ENCODE results near the gene ZNF724. TPM values are rescaled to one million over a fixed set of nuclear protein-coding genes. Genes with fewer than 3 reads are reported as not detected.

Gene ZNF724
- total and polyA plus RNA-seq, 10 of the 15 experiments (the other 5 are each of a cell fraction or from before 2014, with no cell fraction given), result 0.71 to 14.7 (median 4.2) TPM

DNA sequence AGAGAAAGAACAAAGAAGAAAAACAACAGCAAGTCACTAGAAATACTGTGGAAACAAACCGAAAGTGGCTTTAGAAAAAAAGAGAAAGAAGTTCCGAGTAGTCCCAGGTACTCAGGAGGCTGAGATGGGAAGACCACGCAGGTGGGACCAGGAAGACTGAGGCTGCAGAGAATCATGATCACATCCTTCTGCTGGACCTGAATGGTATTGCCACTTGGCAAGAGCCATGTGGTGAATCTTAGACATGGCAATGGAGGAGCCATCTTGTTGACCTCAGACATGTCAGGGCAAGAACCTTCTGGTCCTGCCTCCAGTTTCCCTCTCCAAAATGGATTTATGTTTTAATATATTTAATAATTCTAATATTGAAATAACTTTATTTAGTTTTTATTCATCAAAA lies 37.4 kb upstream of the ZNF724 start (continued):
- no peak for TF ChIP-seq SRF (IDR thresholded peaks at IDR 0.05; ENCODE audit: low read depth in 2 of 2, low read length in 2 of 2)
- TF ChIP-seq ZNF207 (IDR thresholded peaks at IDR 0.05; ENCODE audit: borderline replicate concordance), result no peak

DNA sequence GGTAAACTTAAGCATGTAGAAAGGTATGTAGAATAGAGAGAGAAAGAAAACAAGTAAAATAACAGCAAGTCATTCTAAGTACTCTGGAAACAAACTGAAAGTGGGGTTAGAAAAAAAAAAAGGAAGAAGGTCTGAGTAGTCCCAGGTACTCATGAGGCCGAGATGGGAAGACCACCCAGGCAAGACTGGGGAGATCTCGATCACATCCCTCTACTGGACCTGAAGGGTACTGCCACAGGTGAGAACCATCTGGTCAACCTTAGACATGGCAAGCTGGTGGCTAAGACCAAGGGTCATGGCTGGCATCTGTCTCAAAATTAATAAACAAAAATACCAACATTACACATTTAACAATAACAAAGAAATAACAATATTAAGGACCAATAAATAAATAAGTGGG lies 36.3 kb upstream of the ZNF724 start:
- H3K4me2 ChIP-seq (ENCODE audit: control insufficient read depth, insufficient read depth), result no peak overlapping the region
- POLR2A ChIA-PET, result no interaction called here
- TF ChIP-seq EGR1 (IDR thresholded peaks at IDR 0.05; ENCODE audit: borderline replicate concordance in 1 of 2, low read depth in 2 of 2, low read length in 2 of 2), result no peak
- TF ChIP-seq, protein P1, sequence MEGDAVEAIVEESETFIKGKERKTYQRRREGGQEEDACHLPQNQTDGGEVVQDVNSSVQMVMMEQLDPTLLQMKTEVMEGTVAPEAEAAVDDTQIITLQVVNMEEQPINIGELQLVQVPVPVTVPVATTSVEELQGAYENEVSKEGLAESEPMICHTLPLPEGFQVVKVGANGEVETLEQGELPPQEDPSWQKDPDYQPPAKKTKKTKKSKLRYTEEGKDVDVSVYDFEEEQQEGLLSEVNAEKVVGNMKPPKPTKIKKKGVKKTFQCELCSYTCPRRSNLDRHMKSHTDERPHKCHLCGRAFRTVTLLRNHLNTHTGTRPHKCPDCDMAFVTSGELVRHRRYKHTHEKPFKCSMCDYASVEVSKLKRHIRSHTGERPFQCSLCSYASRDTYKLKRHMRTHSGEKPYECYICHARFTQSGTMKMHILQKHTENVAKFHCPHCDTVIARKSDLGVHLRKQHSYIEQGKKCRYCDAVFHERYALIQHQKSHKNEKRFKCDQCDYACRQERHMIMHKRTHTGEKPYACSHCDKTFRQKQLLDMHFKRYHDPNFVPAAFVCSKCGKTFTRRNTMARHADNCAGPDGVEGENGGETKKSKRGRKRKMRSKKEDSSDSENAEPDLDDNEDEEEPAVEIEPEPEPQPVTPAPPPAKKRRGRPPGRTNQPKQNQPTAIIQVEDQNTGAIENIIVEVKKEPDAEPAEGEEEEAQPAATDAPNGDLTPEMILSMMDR (IDR thresholded peaks at IDR 0.05 in 2 of 3, conservative IDR thresholded peaks at IDR 0.05 in 1 of 3; ENCODE audit: control insufficient read depth in 2 of 3, extremely low read depth in 1 of 3, insufficient read depth in 1 of 3, low read depth in 3 of 3, low read length in 3 of 3), result peak in 2 of 3 experiments; percentile 9 to 36; a peak in 2 of 6 replicates
- no peak overlapping the region for H2AFZ ChIP-seq (ENCODE audit: control insufficient read depth, low read depth, low read length)
- no peaks in the 10 kb centered on the region for H3K36me3 ChIP-seq (ENCODE audit: control insufficient read depth in 2 of 2, insufficient read depth in 2 of 2, low read length in 1 of 2)
- H3K27me3 ChIP-seq (replicated peaks in 1 of 2; ENCODE audit: control insufficient read depth in 2 of 2, insufficient read depth in 2 of 2, low read length in 1 of 2), result no peaks in the 10 kb centered on the region
- DNase-seq (ENCODE audit: low read depth, low spot score) (no peak), FAIRE-seq (no peak), ATAC-seq (peak; percentile 40; the same call in 1 of the 3 replicates)
- no TSS peak for BruUV-seq (replicated peaks)
- CTCF ChIA-PET, result no interaction called here
- 15% methylated on average over 2 of the region's 2 CpGs for WGBS (ENCODE audit: insufficient coverage, insufficient replicate concordance, low lambda C conversion rate, missing lambda C conversion rate)
- no peaks in the 10 kb centered on the region for H4K20me1 ChIP-seq (ENCODE audit: control insufficient read depth, insufficient read depth)
- H3K9ac ChIP-seq (ENCODE audit: control insufficient read depth, insufficient read depth, low read length), result no peak overlapping the region
- H3K79me2 ChIP-seq (ENCODE audit: control insufficient read depth, insufficient read depth, low read length), result no peaks in the 10 kb centered on the region
- RAD21 ChIA-PET (ENCODE audit: unreplicated experiment), result no interaction called here
- in situ Hi-C loops (cut with MboI) (no loop called here), intact Hi-C loops (cut with micrococcal nuclease; ENCODE audit: unreplicated experiment) (no loop called here)
- no peak overlapping the region for H3K4me3 ChIP-seq
- no peaks in the 10 kb centered on the region; the same call in 2 of the 3 replicates for H3K9me3 ChIP-seq (replicated peaks; ENCODE audit: control insufficient read depth, insufficient read depth, low read length)
- H3K27ac ChIP-seq (ENCODE audit: control insufficient read depth, insufficient read depth), result no peak overlapping the region
- SMC1A ChIA-PET (ENCODE audit: uncharacterized antibody, unreplicated experiment), result no interaction called here
- H3K4me1 ChIP-seq (ENCODE audit: control insufficient read depth, insufficient read depth, low read length), result no peaks in the 10 kb centered on the region
